ENCODE measurements around the gene MIA2.
"Not testable (repeated sequence)": the region's sequence is repeated elsewhere in the genome, so short reads cannot be mapped to it uniquely, and the experiment has no call there.

Gene MIA2

GRCh38 chr14:39246618-39247017, 12.9 kb downstream of the MIA2 start:
- Mint-ChIP-seq H3K9me3 (no peaks in the 10 kb centered on the region), H3K27me3 (peaks cover 3% of the 10 kb centered on the region), H3K27ac (no peak overlapping the region), H3K36me3 (ENCODE audit: low read depth) (no peaks in the 10 kb centered on the region), H3K4me1 (ENCODE audit: low read depth) (no peaks in the 10 kb centered on the region), H3K4me3 (no peak overlapping the region)
- DNase-seq, result no peak

DNA sequence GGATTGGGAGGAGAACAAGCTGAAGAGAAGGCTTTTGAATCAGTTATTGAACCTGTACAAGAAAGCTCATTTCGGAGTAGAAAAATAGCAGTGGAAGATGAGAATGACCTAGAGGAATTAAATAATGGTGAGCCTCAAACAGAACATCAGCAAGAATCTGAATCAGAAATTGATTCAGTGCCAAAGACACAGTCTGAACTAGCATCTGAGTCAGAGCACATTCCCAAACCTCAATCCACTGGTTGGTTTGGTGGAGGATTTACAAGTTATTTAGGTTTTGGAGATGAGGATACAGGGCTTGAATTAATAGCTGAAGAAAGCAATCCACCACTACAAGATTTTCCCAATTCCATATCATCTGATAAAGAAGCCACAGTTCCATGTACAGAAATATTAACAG, 13.5 kb downstream of the MIA2 start:
- Mint-ChIP-seq H3K4me1 (ENCODE audit: low read depth) (no peaks in the 10 kb centered on the region), H3K9me3 (no peaks in the 10 kb centered on the region), H3K36me3 (ENCODE audit: low read depth) (no peaks in the 10 kb centered on the region), H3K27me3 (peaks cover 3% of the 10 kb centered on the region), H3K27ac (no peak overlapping the region), H3K4me3 (no peak overlapping the region)
- no peak for DNase-seq

DNA sequence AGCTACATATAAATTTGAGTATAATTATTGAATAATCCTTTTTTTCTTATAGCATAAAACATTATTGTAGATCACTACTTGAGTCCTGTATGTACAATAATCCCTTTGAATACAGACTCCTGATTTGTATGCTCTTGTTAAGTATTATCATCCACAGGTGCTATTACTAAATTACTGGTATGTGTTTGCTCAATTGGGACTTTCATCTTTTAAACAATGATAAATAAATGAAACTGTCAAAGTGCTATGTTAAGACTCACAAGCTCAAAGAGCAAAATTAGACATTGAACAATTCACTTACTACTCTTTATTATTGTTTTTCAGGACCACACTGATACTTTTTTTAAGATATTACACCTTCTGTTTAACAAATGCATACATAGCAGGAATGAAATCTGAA, 17.8 kb downstream of the MIA2 start:
- peaks cover 7% of the 10 kb centered on the region for H3K4me1 Mint-ChIP-seq (ENCODE audit: low read depth)

DNA sequence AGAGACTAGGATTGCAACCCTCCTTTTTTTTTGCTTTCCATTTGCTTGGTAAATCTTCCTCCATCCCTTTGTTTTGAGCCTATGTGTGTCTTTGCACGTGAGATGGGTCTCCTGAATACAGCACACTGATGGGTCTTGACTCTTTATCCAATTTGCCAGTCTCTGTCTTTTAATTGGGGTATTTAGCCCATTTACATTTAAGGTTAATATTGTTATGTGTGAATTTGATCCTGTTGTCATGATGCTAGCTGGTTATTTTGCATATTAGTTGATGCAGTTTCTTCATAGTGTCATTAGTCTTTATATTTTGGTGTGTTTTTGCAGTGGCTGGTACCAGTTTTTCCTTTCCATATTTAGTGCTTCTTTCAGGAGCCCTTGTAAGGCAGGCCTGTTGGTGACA, 23.7 kb downstream of the MIA2 start:
- not testable (repeated sequence) for H3K9me3 Mint-ChIP-seq; H3K27me3 Mint-ChIP-seq; H3K4me1 Mint-ChIP-seq (ENCODE audit: low read depth); DNase-seq; H3K4me3 Mint-ChIP-seq; H3K36me3 Mint-ChIP-seq (ENCODE audit: low read depth); H3K27ac Mint-ChIP-seq

More for the DNA sequence above, 17.8 kb downstream of the MIA2 start:
- H3K27ac Mint-ChIP-seq, result no peak overlapping the region
- no peaks in the 10 kb centered on the region for H3K36me3 Mint-ChIP-seq (ENCODE audit: low read depth)
- peaks cover 3% of the 10 kb centered on the region for H3K27me3 Mint-ChIP-seq
- no peaks in the 10 kb centered on the region for H3K9me3 Mint-ChIP-seq
- DNase-seq, result no peak
- no peak overlapping the region for H3K4me3 Mint-ChIP-seq

DNA sequence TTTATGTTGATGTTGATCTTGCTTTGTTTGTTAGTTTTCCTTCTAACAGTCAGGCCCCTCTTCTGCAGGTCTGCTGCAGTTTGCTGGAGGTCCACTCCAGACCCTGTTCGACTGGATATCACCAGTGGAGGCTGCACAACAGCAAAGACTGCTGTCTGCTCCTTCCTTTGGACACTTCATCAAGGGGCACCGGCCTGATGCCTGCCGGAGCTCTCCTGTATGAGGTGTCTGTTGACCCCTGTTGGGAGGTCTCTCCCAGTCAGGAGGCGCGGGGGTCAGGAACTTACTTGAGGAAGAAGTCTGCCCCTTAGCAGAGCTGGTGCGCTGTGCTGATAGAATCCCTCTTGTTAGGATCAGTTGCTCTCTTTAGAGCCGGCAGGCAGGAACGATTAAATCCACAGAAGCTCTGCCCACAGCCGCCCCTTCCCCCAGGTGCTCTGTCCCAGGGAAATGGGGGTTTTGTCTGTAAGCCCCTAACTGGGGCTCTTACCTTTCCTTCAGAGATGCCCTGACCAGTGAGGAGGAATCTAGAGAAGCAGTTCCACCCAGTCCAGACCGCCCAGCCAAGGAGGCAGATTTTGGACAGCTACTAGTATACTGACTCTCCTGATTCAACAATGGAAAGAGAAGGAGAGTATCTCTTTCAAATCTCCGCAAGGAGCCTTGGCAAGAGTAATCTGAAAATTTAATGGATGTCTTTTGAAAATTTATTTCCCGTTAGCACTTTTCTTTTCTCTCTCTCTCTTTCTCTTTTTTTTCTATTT, 25.2 kb downstream of the MIA2 start:
- peaks cover 10% of the 10 kb centered on the region for H3K4me1 Mint-ChIP-seq (ENCODE audit: low read depth)
- H3K4me3 Mint-ChIP-seq, result no peak overlapping the region
- no peak overlapping the region for H3K27ac Mint-ChIP-seq

GRCh38 chr14:39260161-39260560, 26.4 kb downstream of the MIA2 start:
- H3K9me3 Mint-ChIP-seq, result peaks cover 12% of the 10 kb centered on the region
- not testable (repeated sequence) for H3K27me3 Mint-ChIP-seq; DNase-seq; H3K27ac Mint-ChIP-seq; H3K36me3 Mint-ChIP-seq (ENCODE audit: low read depth); H3K4me3 Mint-ChIP-seq
- peaks cover 11% of the 10 kb centered on the region for H3K4me1 Mint-ChIP-seq (ENCODE audit: low read depth)

More for the DNA sequence above, 25.2 kb downstream of the MIA2 start:
- Mint-ChIP-seq H3K9me3 (peaks cover 9% of the 10 kb centered on the region), H3K36me3 (ENCODE audit: low read depth) (no peaks in the 10 kb centered on the region), H3K27me3 (no peaks in the 10 kb centered on the region)
- no peak for DNase-seq

GRCh38 chr14:39262214-39262613, 28.5 kb downstream of the MIA2 start:
- DNase-seq; H3K36me3 Mint-ChIP-seq (ENCODE audit: low read depth); H3K27me3 Mint-ChIP-seq; H3K27ac Mint-ChIP-seq; H3K4me3 Mint-ChIP-seq: not testable (repeated sequence)
- H3K4me1 Mint-ChIP-seq (ENCODE audit: low read depth), result peaks cover 14% of the 10 kb centered on the region
- peaks cover 12% of the 10 kb centered on the region for H3K9me3 Mint-ChIP-seq

DNA sequence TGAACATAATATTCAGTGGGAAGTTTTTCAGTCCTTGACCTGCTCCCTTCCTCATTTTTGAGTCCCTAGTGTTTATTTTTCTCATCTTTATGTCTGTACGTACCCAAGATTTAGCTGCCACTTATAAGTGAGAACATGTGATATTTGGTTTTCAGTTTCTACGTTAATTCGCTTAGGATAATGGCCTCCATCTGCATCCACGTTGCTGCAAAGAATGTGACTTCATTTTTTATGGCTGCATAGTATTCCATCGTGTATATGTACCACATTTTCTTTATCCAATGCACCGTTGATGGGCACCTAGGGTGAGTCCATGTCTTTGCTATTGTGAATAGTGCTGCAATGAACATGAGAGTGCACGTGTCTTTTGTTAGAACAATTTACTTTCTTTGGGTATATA, 30.3 kb downstream of the MIA2 start:
- no peak for DNase-seq
- Mint-ChIP-seq H3K27ac (no peak overlapping the region), H3K9me3 (peaks cover 9% of the 10 kb centered on the region), H3K27me3 (no peaks in the 10 kb centered on the region), H3K4me1 (ENCODE audit: low read depth) (peaks cover 28% of the 10 kb centered on the region), H3K4me3 (no peak overlapping the region), H3K36me3 (ENCODE audit: low read depth) (peaks cover 16% of the 10 kb centered on the region)

GRCh38 chr14:39264558-39264957, 30.8 kb downstream of the MIA2 start:
- Mint-ChIP-seq H3K27me3 (no peaks in the 10 kb centered on the region), H3K4me3 (no peak overlapping the region), H3K9me3 (peaks cover 9% of the 10 kb centered on the region), H3K36me3 (ENCODE audit: low read depth) (peaks cover 16% of the 10 kb centered on the region), H3K4me1 (ENCODE audit: low read depth) (peaks cover 33% of the 10 kb centered on the region), H3K27ac (no peak overlapping the region)
- DNase-seq, result no peak

DNA sequence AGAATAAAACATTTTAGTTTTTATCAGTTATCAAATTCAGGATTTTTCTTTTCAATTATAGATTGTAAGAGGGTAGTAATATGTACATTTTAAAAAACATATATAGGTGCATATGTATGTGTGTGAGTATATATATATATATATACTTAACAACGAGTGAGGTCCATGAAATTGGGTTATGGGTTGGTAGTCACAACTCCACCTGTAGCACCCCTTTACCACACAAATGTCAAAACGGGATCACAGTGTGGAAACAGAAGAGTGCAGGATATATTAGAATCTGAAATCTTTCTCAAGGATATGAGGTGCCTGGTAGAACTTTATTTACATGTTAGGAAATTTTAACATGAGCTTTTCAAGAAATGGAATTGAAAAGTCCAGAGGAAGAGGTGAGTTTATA, 31.3 kb downstream of the MIA2 start:
- Mint-ChIP-seq H3K9me3 (peaks cover 9% of the 10 kb centered on the region), H3K27me3 (no peaks in the 10 kb centered on the region), H3K27ac (no peak overlapping the region), H3K36me3 (ENCODE audit: low read depth) (peaks cover 16% of the 10 kb centered on the region), H3K4me3 (peak overlapping the region; percentile 92), H3K4me1 (ENCODE audit: low read depth) (peaks cover 38% of the 10 kb centered on the region)
- DNase-seq, result no peak

GRCh38 chr14:39265806-39266524, 32.2 kb downstream of the MIA2 start:
- H3K4me1 Mint-ChIP-seq (ENCODE audit: low read depth), result peaks cover 47% of the 10 kb centered on the region

DNA sequence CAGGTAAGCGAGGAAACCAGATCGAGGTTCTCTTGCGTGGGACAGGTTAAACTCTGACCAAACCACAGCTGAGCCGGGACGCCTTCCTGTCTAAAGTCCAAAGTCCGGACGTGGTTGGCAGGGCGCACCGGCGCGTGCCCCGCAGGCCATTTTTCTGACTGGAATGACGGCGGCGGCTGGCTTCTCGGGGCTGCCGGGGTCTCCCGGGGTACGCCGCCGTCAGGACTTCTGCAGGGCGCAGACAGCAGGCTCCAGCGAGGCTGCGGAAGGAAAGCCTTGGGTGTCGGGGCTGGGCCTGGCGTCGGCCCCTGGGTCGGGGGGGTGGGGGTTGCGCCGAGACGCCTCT, 32.8 kb downstream of the MIA2 start:
- H3K27me3 Mint-ChIP-seq, result no peaks in the 10 kb centered on the region
- peak overlapping the region; percentile 97 for H3K27ac Mint-ChIP-seq
- H3K9me3 Mint-ChIP-seq, result peaks cover 10% of the 10 kb centered on the region
- peaks cover 20% of the 10 kb centered on the region for H3K36me3 Mint-ChIP-seq (ENCODE audit: low read depth)
- H3K4me1 Mint-ChIP-seq (ENCODE audit: low read depth), result peaks cover 52% of the 10 kb centered on the region
- no peak for DNase-seq
- H3K4me3 Mint-ChIP-seq, result peak overlapping the region; percentile 92

More at GRCh38 chr14:39265806-39266524, 32.2 kb downstream of the MIA2 start:
- DNase-seq, result no peak
- Mint-ChIP-seq H3K36me3 (ENCODE audit: low read depth) (peaks cover 18% of the 10 kb centered on the region), H3K4me3 (peak overlapping the region; percentile 92), H3K27me3 (no peaks in the 10 kb centered on the region), H3K27ac (peak overlapping the region; percentile 97), H3K9me3 (peaks cover 9% of the 10 kb centered on the region)

DNA sequence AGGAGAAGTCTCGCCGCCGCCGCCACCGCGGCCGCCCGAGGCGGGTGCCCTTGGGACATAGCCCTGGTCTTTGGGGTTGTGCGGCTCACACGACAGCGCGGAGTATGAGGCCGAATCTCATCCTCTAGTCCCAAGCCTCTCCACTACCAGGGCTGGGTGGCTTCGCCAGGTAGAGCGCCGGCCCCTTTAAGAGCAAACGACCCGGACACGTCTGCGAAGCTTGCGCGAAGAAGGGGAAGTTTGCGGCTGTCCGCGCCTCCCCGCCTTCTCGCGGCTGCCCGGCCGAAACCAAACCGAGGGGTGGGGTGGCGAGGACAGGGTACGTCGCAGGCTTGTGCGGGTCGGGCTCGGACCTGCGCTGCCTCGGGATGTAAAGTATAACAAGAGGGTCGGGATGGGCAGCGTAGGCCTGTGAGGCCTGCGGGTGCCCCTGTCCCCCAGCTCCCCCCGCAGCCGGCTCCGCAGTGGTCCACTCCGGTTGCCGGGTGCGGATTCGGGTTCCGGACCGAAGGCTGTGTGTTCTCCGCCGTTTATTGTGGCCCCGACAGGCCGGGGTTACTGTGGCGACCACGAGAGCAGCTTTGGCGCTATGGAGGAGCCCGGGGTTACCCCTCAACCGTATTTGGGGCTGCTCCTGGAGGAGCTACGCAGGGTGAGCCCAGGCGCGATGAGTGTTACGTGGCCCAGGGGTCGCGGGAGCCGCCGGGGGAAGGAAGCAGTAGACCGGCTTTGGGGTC, 33.3 kb downstream of the MIA2 start:
- Mint-ChIP-seq H3K27me3 (no peaks in the 10 kb centered on the region), H3K36me3 (ENCODE audit: low read depth) (peaks cover 23% of the 10 kb centered on the region), H3K4me1 (ENCODE audit: low read depth) (peaks cover 58% of the 10 kb centered on the region), H3K9me3 (peaks cover 11% of the 10 kb centered on the region), H3K27ac (peak overlapping the region; percentile 97), H3K4me3 (peak overlapping the region; percentile 92)
- DNase-seq, result peak; percentile 87

- DNase-seq, result no peak
Measured at GRCh38 chr14:39267608-39268005, 33.9 kb downstream of the MIA2 start.

DNA sequence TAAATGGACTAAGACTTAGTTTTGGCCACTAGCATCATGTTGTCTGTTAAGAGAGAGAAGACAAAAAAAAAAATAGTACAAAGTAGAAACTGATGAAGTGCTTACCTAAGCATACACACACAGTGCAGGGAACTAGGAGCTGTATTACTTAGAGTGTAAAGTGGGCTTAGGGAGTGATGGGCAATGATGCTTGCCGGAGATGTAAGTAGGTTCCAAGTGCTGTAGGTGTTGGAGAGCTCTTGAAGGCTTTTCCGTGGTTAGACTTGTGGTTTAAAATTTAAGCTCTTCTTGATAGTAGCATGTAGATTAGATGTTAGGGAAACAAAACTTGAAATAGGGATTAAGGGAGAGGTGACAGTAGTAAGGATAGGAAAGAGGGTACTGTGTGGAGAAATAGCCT, 34.7 kb downstream of the MIA2 start:
- H3K27ac Mint-ChIP-seq, result peak overlapping the region; percentile 97
- H3K36me3 Mint-ChIP-seq (ENCODE audit: low read depth), result peaks cover 30% of the 10 kb centered on the region
- H3K9me3 Mint-ChIP-seq, result peaks cover 8% of the 10 kb centered on the region
- no peaks in the 10 kb centered on the region for H3K27me3 Mint-ChIP-seq
- peaks cover 71% of the 10 kb centered on the region for H3K4me1 Mint-ChIP-seq (ENCODE audit: low read depth)
- peak overlapping the region; percentile 92 for H3K4me3 Mint-ChIP-seq
- no peak for DNase-seq

More at GRCh38 chr14:39267608-39268005, 33.9 kb downstream of the MIA2 start:
- Mint-ChIP-seq H3K27me3 (no peaks in the 10 kb centered on the region), H3K9me3 (peaks cover 8% of the 10 kb centered on the region), H3K36me3 (ENCODE audit: low read depth) (peaks cover 23% of the 10 kb centered on the region), H3K4me3 (peak overlapping the region; percentile 92), H3K27ac (peak overlapping the region; percentile 97), H3K4me1 (ENCODE audit: low read depth) (peaks cover 63% of the 10 kb centered on the region)

All from activated T-cell treated with anti-CD3 and anti-CD28 coated beads, Interleukin-2, amount 50 U/mL, for 24 hours (primary cell).